GM12878 (cell line): ENCODE data around the gene CERT1. TPM values are rescaled to one million over a fixed set of nuclear protein-coding genes. Genes with fewer than 3 reads are reported as not detected.

ENCODE experiments used
- ATAC-seq: fragments of 200-7000 bp; cut with Tn5 transposase; 3 replicates; pipeline ENCODE4 v1.9.1; 2020; ENCODE audit warnings: mild to moderate bottlenecking, moderate library complexity
- BruUV-seq: library from RNA; stranded (reverse); fragments of 400-500 nt; replicated peaks from 2 replicates; lab custom pipeline; 2021; lab: Mats Ljungman, UMichigan
- CTCF ChIA-PET: fragments of 300-600 bp; sonication (Branson Sonifier 250); formaldehyde crosslinking; extraction: SDS; loops from one replicate; lab custom pipeline; 2021; ENCODE audit warnings: inconsistent platforms; lab: Yijun Ruan, JAX
- POLR2A ChIA-PET: fragments of 350-600 bp; formaldehyde crosslinking; extraction: SDS; loops from one replicate; lab custom pipeline; 2021; ENCODE audit warnings: inconsistent platforms; lab: Charles Lee
- RAD21 ChIA-PET: fragments of 300-600 bp; sonication (Branson Sonifier 250); formaldehyde crosslinking; loops from one replicate; lab custom pipeline; 2023; ENCODE audit warnings: antibody characterized with exemption; ENCODE audit not compliant: unreplicated experiment; lab: Charles Lee
- SMC1A ChIA-PET: fragments of 300-600 bp; sonication (Branson Sonifier 250); formaldehyde crosslinking; loops from one replicate; lab custom pipeline; 2023; ENCODE audit not compliant: unreplicated experiment, uncharacterized antibody; lab: Charles Lee
- DNase-seq: peaks from one replicate; pipeline ENCODE4 v3.0.0-alpha.2; 2011; ENCODE audit warnings: low read depth, low spot score
- FAIRE-seq: peaks from 3 replicates; lab custom pipeline; 2011; peaks lifted over from hg19 to GRCh38; lab: Jason Lieb, UNC
- H2AFZ ChIP-seq: 2 replicates; pipeline ENCODE4 v1.6.0; 2011; ENCODE audit warnings: low read depth, low read length, control low read depth; ENCODE audit not compliant: control insufficient read depth
- H3K27ac ChIP-seq: 2 replicates; pipeline ENCODE4 v1.5.1; 2011; ENCODE audit warnings: control low read depth; ENCODE audit not compliant: control insufficient read depth, insufficient read depth
- H3K27me3 ChIP-seq, 2 experiments: replicated peaks in 1 of 2; 2 replicates each; pipeline versions ENCODE4 v1.6.0 to v1.6.1; 2011; ENCODE audit warnings: low read length in 1 of 2; ENCODE audit not compliant: control insufficient read depth in 2 of 2, insufficient read depth in 2 of 2
- H3K36me3 ChIP-seq, 2 experiments: 2 replicates each; pipeline ENCODE4 v1.5.1; 2011; ENCODE audit warnings: low read length in 1 of 2; ENCODE audit not compliant: control insufficient read depth in 2 of 2, insufficient read depth in 2 of 2
- H3K4me1 ChIP-seq: 2 replicates; pipeline ENCODE4 v1.6.1; 2011; ENCODE audit warnings: mild to moderate bottlenecking, low read length, moderate library complexity, mixed read lengths; ENCODE audit not compliant: control insufficient read depth, insufficient read depth
- H3K4me2 ChIP-seq: 2 replicates; pipeline ENCODE4 v1.6.0; 2011; ENCODE audit warnings: control low read depth; ENCODE audit not compliant: control insufficient read depth, insufficient read depth
- H3K4me3 ChIP-seq: fragments of 200-600 bp; sonication (generic); 2 replicates; pipeline ENCODE4 v1.5.1; 2016
- H3K79me2 ChIP-seq: 2 replicates; pipeline ENCODE4 v1.6.0; 2011; ENCODE audit warnings: low read length; ENCODE audit not compliant: control insufficient read depth, insufficient read depth
- H3K9ac ChIP-seq: 2 replicates; pipeline ENCODE4 v1.8.0; 2011; ENCODE audit warnings: low read length, control low read depth, mixed read lengths; ENCODE audit not compliant: control insufficient read depth, insufficient read depth
- H3K9me3 ChIP-seq: replicated peaks from 3 replicates; pipeline ENCODE4 v1.5.1; 2011; ENCODE audit warnings: mild to moderate bottlenecking, low read length; ENCODE audit not compliant: control insufficient read depth, insufficient read depth
- H4K20me1 ChIP-seq: 2 replicates; pipeline ENCODE4 v1.6.0; 2011; ENCODE audit not compliant: control insufficient read depth, insufficient read depth
- MXI1 ChIP-seq: fragments of 150-350 bp; IDR thresholded peaks from 2 replicates; pipeline ENCODE4 v1.6.1; 2011; ENCODE audit warnings: low read depth, mild to moderate bottlenecking, inconsistent platforms, low read length, improper control_type of control experiment
- NR2C2 ChIP-seq: IDR thresholded peaks from 2 replicates; pipeline ENCODE4 v1.6.1; 2011; ENCODE audit warnings: borderline replicate concordance, low read depth; ENCODE audit not compliant: control insufficient read depth, insufficient read length
- RELA ChIP-seq: fragments of 450-650 bp; IDR thresholded peaks from 2 replicates; pipeline ENCODE4 v1.8.0; 2014; ENCODE audit warnings: borderline replicate concordance; ENCODE audit not compliant: partially characterized antibody
- SIX5 ChIP-seq: IDR thresholded peaks from 2 replicates; pipeline ENCODE4 v1.6.1; 2011; ENCODE audit warnings: mild to moderate bottlenecking, low read depth, low read length, moderate library complexity; ENCODE audit not compliant: severe bottlenecking
- TCF12 ChIP-seq: IDR thresholded peaks from 2 replicates; pipeline ENCODE4 v1.6.1; 2011; ENCODE audit warnings: low read depth, mild to moderate bottlenecking, low read length
- TCF3 ChIP-seq: IDR thresholded peaks from 2 replicates; pipeline ENCODE4 v1.6.1; 2012; ENCODE audit warnings: low read depth, mild to moderate bottlenecking, low read length, borderline replicate concordance; ENCODE audit not compliant: insufficient read depth
- ZBED1 ChIP-seq: IDR thresholded peaks from 2 replicates; pipeline ENCODE4 v1.6.1; 2016; ENCODE audit warnings: borderline replicate concordance
- WGBS: methylation state at CpG from one replicate; pipeline ENCODE4 v1.1.6; 2016; ENCODE audit warnings: low lambda C conversion rate; ENCODE audit not compliant: insufficient replicate concordance, insufficient coverage; ENCODE audit errors: missing lambda C conversion rate; 5-methylcytosine and 5-hydroxymethylcytosine counted together
- in situ Hi-C: fragments of 300-500 bp; cut with MboI; formaldehyde crosslinking; loops from 9 replicates; pipeline ENCODE4 v1.14.3; 2018; ENCODE audit warnings: mixed read lengths
- intact Hi-C: fragments of 100-400 bp; cut with micrococcal nuclease; formaldehyde crosslinking; loops from one replicate; pipeline ENCODE4 v1.14.2; 2022; ENCODE audit not compliant: unreplicated experiment
- polyA plus RNA-seq, 11 experiments: library from polyadenylated mRNA; depleted of rRNA in 4 of 11; unstranded in 6 of 11; stranded (reverse) in 5 of 11; fragments of >200 nt; fragmentation: Nextera tagmentation in 4 of 11; fragmentation: Illumina TruSeq in 1 of 11; extraction: Ambion mirVana in 4 of 11; extraction: Trizol in 1 of 11; gene quantifications; 1 replicate in 1 of 11; 2 replicates in 10 of 11; pipeline versions ENCODE4 v1.2.1 to v1.2.3, GENCODE V29; 2011 to 2016; ENCODE audit warnings: inconsistent platforms in 2 of 11, missing spikeins in 2 of 11, low read depth in 1 of 11
- total RNA-seq, 4 experiments: library from RNA; depleted of rRNA in 3 of 4; stranded (reverse); fragments of >200 nt in 3 of 4; fragmentation: Illumina TruSeq in 1 of 4; extraction: Trizol in 1 of 4; gene quantifications; 2 replicates each; pipeline versions ENCODE4 v1.2.1 to v1.2.3, GENCODE V29; 2013 to 2021
- TF ChIP-seq, protein P1 (sequence below): fragments of 450-650 bp; IDR thresholded peaks from 2 replicates; pipeline ENCODE4 v1.6.1; 2014; ENCODE audit warnings: mild to moderate bottlenecking
- TF ChIP-seq, protein P2 (sequence below): fragments of 450-650 bp; IDR thresholded peaks from 2 replicates; pipeline ENCODE4 v1.6.1; 2017; ENCODE audit warnings: mild to moderate bottlenecking
- TF ChIP-seq, protein P3 (sequence below): fragments of 450-650 bp; conservative IDR thresholded peaks from 2 replicates; pipeline ENCODE4 v1.6.1; 2017; ENCODE audit warnings: mild to moderate bottlenecking, moderate library complexity
- TF ChIP-seq, protein P4 (sequence below): IDR thresholded peaks from 2 replicates; pipeline ENCODE4 v1.6.1; 2011; ENCODE audit warnings: mild to moderate bottlenecking, low read depth, low read length, moderate library complexity; ENCODE audit not compliant: insufficient replicate concordance

Gene CERT1
- total and polyA plus RNA-seq, 10 of the 15 experiments (the other 5 are each of a cell fraction or from before 2014, with no cell fraction given) = 7.7 to 36.7 (median 25.6) TPM

DNA sequence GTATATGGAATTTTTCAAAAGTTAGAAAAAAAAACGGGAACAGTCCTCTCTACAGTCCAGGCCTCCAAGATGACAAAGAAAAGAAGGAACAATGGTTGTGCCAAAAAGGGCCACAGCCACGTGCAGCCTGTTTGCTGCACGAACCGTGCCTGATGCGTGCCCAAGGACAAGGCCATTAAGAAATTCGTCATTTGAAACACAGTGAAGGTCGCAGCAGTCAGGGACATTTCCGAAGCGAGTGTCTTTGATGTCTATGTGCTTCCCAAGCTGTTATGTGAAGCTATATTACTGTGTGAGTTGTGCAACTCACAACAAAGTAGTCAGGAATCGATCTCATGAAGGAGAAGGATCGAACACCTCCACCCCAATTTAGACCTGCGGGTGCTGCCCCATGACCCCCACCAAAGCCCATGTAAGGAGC, 137.0 kb downstream of the CERT1 start:
- no TSS peak for BruUV-seq
- ChIA-PET RAD21 (interaction anchor here (1.1 to 1.2 kb wide), 2 partner anchors 138 to 307 kb away, joined by 3 read pairs; partner anchors contain the start of gene ANKRD31), CTCF (interaction anchor here (1.3 kb wide), 1 partner anchor 137 kb away, joined by 3 read pairs; the partner anchor contains the start of gene ANKRD31), SMC1A (interaction anchor here (0.7 to 1.3 kb wide), 2 partner anchors 12 to 18 kb away, joined by 3 to 5 read pairs; no protein-coding TSS in a partner anchor), POLR2A (no interaction called here)
- Histone ChIP-seq H2AFZ (no peak overlapping the region), H3K4me1 (no peaks in the 10 kb centered on the region), H4K20me1 (no peaks in the 10 kb centered on the region), H3K9ac (no peak overlapping the region), H3K9me3 (no peaks in the 10 kb centered on the region), H3K27me3 (no peaks in the 10 kb centered on the region), H3K36me3 (peaks cover 4 to 13% of the 10 kb centered on the region in 2 experiments), H3K4me2 (no peak overlapping the region), H3K79me2 (no peaks in the 10 kb centered on the region), H3K4me3 (no peak overlapping the region), H3K27ac (no peak overlapping the region)
- WGBS = 98% methylated on average over 12 of the region's 12 CpGs
- TF ChIP-seq, protein P1, sequence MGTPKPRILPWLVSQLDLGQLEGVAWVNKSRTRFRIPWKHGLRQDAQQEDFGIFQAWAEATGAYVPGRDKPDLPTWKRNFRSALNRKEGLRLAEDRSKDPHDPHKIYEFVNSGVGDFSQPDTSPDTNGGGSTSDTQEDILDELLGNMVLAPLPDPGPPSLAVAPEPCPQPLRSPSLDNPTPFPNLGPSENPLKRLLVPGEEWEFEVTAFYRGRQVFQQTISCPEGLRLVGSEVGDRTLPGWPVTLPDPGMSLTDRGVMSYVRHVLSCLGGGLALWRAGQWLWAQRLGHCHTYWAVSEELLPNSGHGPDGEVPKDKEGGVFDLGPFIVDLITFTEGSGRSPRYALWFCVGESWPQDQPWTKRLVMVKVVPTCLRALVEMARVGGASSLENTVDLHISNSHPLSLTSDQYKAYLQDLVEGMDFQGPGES = no peak
- TF ChIP-seq TCF12 = no peak
- no peak for TF ChIP-seq MXI1
- TF ChIP-seq, protein P2, sequence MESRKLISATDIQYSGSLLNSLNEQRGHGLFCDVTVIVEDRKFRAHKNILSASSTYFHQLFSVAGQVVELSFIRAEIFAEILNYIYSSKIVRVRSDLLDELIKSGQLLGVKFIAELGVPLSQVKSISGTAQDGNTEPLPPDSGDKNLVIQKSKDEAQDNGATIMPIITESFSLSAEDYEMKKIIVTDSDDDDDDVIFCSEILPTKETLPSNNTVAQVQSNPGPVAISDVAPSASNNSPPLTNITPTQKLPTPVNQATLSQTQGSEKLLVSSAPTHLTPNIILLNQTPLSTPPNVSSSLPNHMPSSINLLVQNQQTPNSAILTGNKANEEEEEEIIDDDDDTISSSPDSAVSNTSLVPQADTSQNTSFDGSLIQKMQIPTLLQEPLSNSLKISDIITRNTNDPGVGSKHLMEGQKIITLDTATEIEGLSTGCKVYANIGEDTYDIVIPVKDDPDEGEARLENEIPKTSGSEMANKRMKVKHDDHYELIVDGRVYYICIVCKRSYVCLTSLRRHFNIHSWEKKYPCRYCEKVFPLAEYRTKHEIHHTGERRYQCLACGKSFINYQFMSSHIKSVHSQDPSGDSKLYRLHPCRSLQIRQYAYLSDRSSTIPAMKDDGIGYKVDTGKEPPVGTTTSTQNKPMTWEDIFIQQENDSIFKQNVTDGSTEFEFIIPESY = no peak
- TF ChIP-seq TCF3 = no peak
- TF ChIP-seq ZBED1 = no peak
- TF ChIP-seq, protein P3, sequence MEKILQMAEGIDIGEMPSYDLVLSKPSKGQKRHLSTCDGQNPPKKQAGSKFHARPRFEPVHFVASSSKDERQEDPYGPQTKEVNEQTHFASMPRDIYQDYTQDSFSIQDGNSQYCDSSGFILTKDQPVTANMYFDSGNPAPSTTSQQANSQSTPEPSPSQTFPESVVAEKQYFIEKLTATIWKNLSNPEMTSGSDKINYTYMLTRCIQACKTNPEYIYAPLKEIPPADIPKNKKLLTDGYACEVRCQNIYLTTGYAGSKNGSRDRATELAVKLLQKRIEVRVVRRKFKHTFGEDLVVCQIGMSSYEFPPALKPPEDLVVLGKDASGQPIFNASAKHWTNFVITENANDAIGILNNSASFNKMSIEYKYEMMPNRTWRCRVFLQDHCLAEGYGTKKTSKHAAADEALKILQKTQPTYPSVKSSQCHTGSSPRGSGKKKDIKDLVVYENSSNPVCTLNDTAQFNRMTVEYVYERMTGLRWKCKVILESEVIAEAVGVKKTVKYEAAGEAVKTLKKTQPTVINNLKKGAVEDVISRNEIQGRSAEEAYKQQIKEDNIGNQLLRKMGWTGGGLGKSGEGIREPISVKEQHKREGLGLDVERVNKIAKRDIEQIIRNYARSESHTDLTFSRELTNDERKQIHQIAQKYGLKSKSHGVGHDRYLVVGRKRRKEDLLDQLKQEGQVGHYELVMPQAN = no peak
- no peak for TF ChIP-seq NR2C2
- TF ChIP-seq, protein P4, sequence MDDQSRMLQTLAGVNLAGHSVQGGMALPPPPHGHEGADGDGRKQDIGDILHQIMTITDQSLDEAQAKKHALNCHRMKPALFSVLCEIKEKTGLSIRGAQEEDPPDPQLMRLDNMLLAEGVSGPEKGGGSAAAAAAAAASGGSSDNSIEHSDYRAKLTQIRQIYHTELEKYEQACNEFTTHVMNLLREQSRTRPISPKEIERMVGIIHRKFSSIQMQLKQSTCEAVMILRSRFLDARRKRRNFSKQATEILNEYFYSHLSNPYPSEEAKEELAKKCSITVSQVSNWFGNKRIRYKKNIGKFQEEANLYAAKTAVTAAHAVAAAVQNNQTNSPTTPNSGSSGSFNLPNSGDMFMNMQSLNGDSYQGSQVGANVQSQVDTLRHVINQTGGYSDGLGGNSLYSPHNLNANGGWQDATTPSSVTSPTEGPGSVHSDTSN = no peak
- TF ChIP-seq SIX5 = no peak
- TF ChIP-seq RELA = no peak
- no peak for DNase-seq
- ATAC-seq = no peak
- FAIRE-seq = no peak
- intact Hi-C loops = no loop called here
- in situ Hi-C loops = no loop called here
